Neural progenitor cell (in vitro differentiated cells): ENCODE data around the gene TBC1D24.
"Not testable (repeated sequence)": the region's sequence is repeated elsewhere in the genome, so short reads cannot be mapped to it uniquely, and the experiment has no call there.

ENCODE experiments used
- EZH2 ChIP-seq: fragments of 200-600 bp; sonication (generic); IDR thresholded peaks from 2 replicates; pipeline ENCODE4 v1.6.1; 2017; ENCODE audit warnings: antibody characterized with exemption, mild to moderate bottlenecking, moderate library complexity
- TF ChIP-seq, protein P1 (sequence below): fragments of 200-600 bp; sonication (generic); IDR thresholded peaks from 2 replicates; pipeline ENCODE4 v1.5.1; 2017; ENCODE audit warnings: antibody characterized with exemption, mild to moderate bottlenecking

DNA sequence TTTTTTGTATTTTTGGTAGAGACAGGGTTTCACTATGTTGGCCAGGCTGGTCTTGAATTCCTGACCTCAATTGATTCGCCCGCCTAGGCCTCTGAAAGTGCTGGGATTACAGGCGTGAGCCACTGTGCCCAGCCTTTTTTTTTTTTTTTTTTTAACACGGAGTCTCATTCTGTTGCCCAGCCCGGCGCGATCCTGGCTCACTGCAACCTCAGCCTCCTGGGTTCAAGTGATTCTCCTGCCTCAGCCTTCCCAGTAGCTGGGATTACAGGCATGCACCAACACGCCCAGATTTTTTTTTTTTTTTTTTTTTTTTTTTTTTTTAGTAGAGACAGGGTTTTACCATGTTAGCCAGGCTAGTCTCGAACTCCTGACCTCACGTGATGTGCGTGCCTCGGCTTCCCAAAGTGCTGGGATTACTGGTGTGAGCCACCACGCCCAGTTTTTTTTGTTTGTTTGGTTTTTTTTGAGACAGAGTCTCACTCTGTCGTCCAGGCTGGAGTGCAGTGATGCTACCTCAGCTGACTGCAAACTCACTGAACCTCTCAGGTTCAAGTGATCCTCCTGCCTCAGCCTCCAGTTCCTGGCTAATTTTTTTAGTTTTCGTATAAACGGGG is 58.3 kb downstream of the TBC1D24 start:
- not testable (repeated sequence) for TF ChIP-seq EZH2
- TF ChIP-seq, protein P1, sequence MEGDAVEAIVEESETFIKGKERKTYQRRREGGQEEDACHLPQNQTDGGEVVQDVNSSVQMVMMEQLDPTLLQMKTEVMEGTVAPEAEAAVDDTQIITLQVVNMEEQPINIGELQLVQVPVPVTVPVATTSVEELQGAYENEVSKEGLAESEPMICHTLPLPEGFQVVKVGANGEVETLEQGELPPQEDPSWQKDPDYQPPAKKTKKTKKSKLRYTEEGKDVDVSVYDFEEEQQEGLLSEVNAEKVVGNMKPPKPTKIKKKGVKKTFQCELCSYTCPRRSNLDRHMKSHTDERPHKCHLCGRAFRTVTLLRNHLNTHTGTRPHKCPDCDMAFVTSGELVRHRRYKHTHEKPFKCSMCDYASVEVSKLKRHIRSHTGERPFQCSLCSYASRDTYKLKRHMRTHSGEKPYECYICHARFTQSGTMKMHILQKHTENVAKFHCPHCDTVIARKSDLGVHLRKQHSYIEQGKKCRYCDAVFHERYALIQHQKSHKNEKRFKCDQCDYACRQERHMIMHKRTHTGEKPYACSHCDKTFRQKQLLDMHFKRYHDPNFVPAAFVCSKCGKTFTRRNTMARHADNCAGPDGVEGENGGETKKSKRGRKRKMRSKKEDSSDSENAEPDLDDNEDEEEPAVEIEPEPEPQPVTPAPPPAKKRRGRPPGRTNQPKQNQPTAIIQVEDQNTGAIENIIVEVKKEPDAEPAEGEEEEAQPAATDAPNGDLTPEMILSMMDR: not testable (repeated sequence)
